Measurements from ENCODE around the gene UTP15.

DNA sequence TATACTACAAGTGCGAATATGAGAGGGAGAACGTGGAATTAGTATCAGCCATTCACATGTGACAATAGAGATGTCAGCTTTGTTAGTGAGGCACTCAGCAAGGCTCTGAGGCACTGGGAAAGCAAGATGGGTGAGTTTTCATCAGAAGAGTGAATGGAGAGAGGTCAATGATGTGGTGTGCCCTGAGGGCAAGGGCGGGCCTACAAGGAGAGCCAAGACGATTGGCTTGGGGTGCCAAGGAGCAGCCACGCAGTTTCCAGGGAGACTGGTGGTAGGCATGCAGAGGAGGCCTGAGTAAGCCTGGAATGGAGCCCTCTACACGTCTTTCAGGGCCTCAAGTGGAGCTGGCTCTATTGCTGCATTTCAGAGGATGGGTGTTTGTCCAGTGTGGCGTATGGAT is 42.6 kb upstream of the UTP15 start:
- TF ChIP-seq, protein P1, sequence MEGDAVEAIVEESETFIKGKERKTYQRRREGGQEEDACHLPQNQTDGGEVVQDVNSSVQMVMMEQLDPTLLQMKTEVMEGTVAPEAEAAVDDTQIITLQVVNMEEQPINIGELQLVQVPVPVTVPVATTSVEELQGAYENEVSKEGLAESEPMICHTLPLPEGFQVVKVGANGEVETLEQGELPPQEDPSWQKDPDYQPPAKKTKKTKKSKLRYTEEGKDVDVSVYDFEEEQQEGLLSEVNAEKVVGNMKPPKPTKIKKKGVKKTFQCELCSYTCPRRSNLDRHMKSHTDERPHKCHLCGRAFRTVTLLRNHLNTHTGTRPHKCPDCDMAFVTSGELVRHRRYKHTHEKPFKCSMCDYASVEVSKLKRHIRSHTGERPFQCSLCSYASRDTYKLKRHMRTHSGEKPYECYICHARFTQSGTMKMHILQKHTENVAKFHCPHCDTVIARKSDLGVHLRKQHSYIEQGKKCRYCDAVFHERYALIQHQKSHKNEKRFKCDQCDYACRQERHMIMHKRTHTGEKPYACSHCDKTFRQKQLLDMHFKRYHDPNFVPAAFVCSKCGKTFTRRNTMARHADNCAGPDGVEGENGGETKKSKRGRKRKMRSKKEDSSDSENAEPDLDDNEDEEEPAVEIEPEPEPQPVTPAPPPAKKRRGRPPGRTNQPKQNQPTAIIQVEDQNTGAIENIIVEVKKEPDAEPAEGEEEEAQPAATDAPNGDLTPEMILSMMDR (conservative IDR thresholded peaks at IDR 0.05; ENCODE audit: low read depth, low read length): no peak
- no peak for TF ChIP-seq EZH2 (IDR thresholded peaks at IDR 0.05; ENCODE audit: low read length, unreplicated experiment)
